Measurements from ENCODE around the gene DCTN3.

The DCTN3 gene

GRCh38 chr9:34635556-34635955 lies 15.3 kb upstream of the DCTN3 start:
- H3K27ac Mint-ChIP-seq, result no peak overlapping the region

GRCh38 chr9:34634551-34635248 lies 14.4 kb upstream of the DCTN3 start:
- peaks cover 12% of the 10 kb centered on the region for H3K27me3 Mint-ChIP-seq
- no peaks in the 10 kb centered on the region for H3K9me3 Mint-ChIP-seq
- peaks cover 11% of the 10 kb centered on the region for H3K36me3 Mint-ChIP-seq
- no peak overlapping the region for H3K4me3 Mint-ChIP-seq
- H3K4me1 Mint-ChIP-seq, result peaks cover 36% of the 10 kb centered on the region
- no peak overlapping the region for H3K27ac Mint-ChIP-seq
- ATAC-seq, result no peak

More at GRCh38 chr9:34635556-34635955, 15.3 kb upstream of the DCTN3 start:
- Mint-ChIP-seq H3K4me1 (peaks cover 36% of the 10 kb centered on the region), H3K9me3 (no peaks in the 10 kb centered on the region), H3K27me3 (peaks cover 4% of the 10 kb centered on the region), H3K4me3 (peak overlapping the region; percentile 6), H3K36me3 (peaks cover 11% of the 10 kb centered on the region)
- no peak for ATAC-seq

DNA sequence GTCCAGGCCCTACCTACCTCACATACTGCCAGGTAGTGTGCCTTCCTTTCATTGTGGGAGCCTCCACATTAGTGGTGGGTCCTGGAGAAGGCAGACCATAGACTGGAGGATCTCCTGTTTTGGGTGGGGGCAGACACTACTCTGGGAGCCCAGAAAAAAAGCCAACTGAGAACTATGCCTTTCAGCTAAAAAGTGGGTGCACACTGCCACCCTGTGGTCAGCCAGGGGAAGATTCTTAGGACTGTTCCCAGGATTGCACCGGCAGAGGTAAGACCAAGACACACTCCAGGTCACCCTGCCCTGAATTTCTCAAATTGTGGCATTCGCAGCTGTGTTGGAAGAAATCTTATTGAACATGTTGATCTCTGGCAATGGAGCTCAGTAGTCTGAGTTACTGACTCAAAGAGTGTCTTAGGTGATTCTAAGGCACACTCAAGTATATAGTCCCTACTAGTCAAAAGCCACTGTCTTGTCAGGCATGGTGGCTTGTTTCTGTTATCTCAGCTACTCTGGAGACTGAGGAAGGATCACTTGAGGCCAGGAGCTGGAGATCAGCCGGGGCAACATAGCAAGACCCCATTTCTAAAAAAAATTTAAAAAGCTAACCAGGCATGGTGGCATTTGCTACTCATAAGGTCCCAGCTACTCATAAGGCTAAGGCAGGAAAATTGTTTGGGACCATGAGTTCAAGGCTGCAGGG lies 13.7 kb upstream of the DCTN3 start:
- no peak overlapping the region for H3K27ac Mint-ChIP-seq
- peak; percentile 20 for ATAC-seq
- H3K36me3 Mint-ChIP-seq, result peaks cover 11% of the 10 kb centered on the region
- H3K27me3 Mint-ChIP-seq, result peaks cover 19% of the 10 kb centered on the region
- H3K9me3 Mint-ChIP-seq, result no peaks in the 10 kb centered on the region
- H3K4me1 Mint-ChIP-seq, result peaks cover 42% of the 10 kb centered on the region
- no peak overlapping the region for H3K4me3 Mint-ChIP-seq

DNA sequence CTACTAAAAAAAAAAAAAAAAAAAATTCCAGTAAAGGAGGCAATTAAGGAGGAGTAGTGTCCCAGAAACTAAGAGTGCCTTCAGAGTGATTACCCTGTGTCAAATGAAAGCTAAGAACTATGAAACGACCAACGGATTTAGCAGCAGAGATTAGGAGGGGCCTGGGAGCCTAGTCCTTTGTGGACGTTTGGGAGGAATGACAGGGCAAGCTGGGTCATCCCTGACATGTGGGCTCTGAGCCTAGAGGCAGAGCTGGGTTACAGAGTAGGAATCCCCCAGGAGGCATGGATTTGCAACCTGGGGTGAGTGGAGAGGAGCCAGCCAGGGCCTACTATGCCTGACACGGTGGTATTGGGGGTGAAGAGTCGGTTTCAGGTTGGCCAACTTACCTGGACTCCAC lies 12.9 kb upstream of the DCTN3 start:
- peaks cover 11% of the 10 kb centered on the region for H3K36me3 Mint-ChIP-seq
- H3K4me1 Mint-ChIP-seq, result peaks cover 44% of the 10 kb centered on the region
- no peaks in the 10 kb centered on the region for H3K9me3 Mint-ChIP-seq
- no peak overlapping the region for H3K4me3 Mint-ChIP-seq
- ATAC-seq, result no peak
- H3K27me3 Mint-ChIP-seq, result peaks cover 27% of the 10 kb centered on the region
- H3K27ac Mint-ChIP-seq, result no peak overlapping the region

- H3K27ac Mint-ChIP-seq, result no peak overlapping the region
- H3K9me3 Mint-ChIP-seq, result no peaks in the 10 kb centered on the region
- ATAC-seq, result no peak
- H3K4me1 Mint-ChIP-seq, result peaks cover 29% of the 10 kb centered on the region
- H3K4me3 Mint-ChIP-seq, result peak overlapping the region; percentile 11
- H3K27me3 Mint-ChIP-seq, result peaks cover 53% of the 10 kb centered on the region
- H3K36me3 Mint-ChIP-seq, result peaks cover 10% of the 10 kb centered on the region
Measured at GRCh38 chr9:34630402-34631154, 10.3 kb upstream of the DCTN3 start.

- Mint-ChIP-seq H3K4me3 (peak overlapping the region; percentile 74), H3K9me3 (no peaks in the 10 kb centered on the region), H3K27ac (no peak overlapping the region), H3K27me3 (peaks cover 62% of the 10 kb centered on the region), H3K36me3 (no peaks in the 10 kb centered on the region), H3K4me1 (peaks cover 24% of the 10 kb centered on the region)
- ATAC-seq, result no peak
Measured at GRCh38 chr9:34629491-34629808, 9.2 kb upstream of the DCTN3 start.

DNA sequence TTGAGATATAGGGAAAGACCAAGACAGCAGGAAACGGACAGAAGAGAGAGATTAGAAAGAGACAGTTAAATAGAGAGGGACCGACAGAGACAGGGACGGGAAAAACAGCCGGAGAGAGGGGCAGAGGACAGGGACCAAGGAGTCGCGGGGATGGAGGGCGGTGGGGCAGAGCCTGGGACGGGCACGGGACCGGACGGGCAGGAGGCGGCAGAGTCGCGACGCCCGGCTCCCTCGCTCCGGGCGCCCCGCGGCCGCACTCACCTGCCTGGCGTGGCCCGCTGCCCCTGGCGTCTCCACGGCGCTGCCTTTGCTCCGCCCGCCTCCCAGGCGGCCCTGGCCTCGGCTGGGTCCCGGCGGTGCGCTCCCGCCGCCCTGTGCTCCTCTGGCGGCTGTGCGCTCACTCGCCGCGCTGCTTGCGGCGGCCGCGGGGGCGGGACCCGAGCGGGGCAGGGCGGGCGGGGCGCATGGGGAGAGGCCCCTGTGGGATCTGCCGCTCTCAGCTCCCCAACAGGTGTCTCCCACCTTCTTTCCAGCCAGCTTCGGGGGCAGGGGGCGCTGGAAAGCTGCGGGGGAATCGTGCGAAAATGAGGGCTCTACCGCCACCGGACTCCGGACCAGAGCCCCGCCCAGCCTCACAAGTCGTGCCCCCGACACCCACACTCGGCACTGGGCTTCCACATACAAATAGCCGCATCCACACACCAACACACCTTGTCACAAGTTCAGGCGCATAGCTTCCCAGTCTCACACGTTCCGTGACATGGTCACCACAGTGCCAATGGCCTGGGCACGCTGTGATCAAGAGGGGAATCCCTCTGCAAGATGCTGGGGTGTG lies 8.6 kb upstream of the DCTN3 start, which contains the start of gene ARID3C:
ARID3C (minus strand) TSS at position 411 of the 835 bp plus-strand sequence. CDS start 1,052 bp downstream, outside the sequence.
- Mint-ChIP-seq H3K4me3 (peak within 1 kb of the TSS; percentile 75), H3K9me3 (no peaks in the 10 kb centered on the region), H3K27ac (peak within 1 kb of the TSS; percentile 3), H3K27me3 (peaks cover 65% of the 10 kb centered on the region), H3K36me3 (no peaks in the 10 kb centered on the region), H3K4me1 (peaks cover 23% of the 10 kb centered on the region)
- ATAC-seq, result peak; percentile 82

DNA sequence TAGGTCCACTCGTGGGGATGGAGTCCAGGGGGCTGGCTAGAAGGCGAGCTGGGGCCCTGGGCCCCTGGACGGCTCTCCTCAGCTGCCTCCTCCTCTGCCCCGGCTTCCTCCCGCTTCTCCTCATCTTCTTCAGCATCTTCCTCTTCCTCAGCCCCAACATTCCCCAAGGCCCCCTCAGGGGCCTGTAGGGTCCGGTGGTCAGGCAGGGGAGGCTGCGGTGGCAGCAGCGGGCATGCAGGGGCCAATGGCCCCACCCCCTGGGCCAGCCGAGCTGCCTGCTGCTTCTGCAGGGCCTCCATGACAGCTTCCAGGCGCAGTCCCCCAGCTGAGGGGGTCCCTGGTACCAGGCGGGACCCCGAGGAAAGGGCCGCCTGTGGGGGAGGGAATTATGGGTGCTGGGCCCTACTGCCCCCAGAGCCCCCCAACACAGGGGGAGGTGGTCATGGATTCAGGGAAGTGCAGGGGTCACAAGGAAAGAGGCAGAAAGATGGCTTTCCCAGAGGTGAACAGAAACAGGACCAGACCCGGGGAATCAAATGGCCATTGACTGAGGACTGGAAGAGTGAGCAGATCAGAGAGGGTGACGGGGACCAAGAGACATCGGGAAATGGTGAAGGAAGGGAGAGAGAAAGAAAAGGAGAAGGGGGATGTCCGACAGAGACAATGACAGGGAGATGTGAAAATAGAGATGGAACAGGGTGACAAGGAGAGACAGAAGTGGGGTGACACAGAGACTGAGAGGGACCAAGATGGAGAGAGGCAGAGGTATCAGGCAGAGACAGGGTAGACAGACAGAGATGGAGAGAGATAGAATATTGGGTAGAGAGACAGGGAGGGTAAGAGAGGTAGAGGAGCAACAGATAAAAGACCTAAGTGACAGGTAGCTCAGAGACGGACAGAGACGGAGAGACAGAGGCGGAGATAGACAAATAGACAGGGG lies 7.7 kb upstream of the DCTN3 start:
- Mint-ChIP-seq H3K27ac (peak overlapping the region; percentile 3), H3K4me1 (peaks cover 29% of the 10 kb centered on the region), H3K9me3 (no peaks in the 10 kb centered on the region), H3K27me3 (peaks cover 74% of the 10 kb centered on the region), H3K36me3 (no peaks in the 10 kb centered on the region), H3K4me3 (peak overlapping the region; percentile 75)
- no peak for ATAC-seq

DNA sequence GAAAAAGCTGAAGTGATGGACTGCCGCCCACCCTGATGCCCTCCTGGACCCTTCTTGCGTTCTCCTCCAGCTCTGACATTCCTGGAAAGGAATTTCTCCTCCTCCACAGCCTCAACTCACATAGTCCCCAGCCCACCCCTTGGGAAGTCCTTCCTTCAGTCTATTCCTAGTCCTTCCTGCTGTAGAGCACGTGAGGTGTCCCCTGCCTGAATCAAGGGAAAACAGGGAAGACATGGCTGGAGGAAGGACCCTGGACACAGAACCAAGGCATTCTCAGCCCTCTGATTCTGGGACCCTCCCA lies 4.8 kb upstream of the DCTN3 start:
- H3K4me3 Mint-ChIP-seq, result no peak overlapping the region
- no peaks in the 10 kb centered on the region for H3K9me3 Mint-ChIP-seq
- no peak overlapping the region for H3K27ac Mint-ChIP-seq
- H3K4me1 Mint-ChIP-seq, result peaks cover 37% of the 10 kb centered on the region
- no peak for ATAC-seq
- no peaks in the 10 kb centered on the region for H3K36me3 Mint-ChIP-seq
- H3K27me3 Mint-ChIP-seq, result peaks cover 84% of the 10 kb centered on the region

DNA sequence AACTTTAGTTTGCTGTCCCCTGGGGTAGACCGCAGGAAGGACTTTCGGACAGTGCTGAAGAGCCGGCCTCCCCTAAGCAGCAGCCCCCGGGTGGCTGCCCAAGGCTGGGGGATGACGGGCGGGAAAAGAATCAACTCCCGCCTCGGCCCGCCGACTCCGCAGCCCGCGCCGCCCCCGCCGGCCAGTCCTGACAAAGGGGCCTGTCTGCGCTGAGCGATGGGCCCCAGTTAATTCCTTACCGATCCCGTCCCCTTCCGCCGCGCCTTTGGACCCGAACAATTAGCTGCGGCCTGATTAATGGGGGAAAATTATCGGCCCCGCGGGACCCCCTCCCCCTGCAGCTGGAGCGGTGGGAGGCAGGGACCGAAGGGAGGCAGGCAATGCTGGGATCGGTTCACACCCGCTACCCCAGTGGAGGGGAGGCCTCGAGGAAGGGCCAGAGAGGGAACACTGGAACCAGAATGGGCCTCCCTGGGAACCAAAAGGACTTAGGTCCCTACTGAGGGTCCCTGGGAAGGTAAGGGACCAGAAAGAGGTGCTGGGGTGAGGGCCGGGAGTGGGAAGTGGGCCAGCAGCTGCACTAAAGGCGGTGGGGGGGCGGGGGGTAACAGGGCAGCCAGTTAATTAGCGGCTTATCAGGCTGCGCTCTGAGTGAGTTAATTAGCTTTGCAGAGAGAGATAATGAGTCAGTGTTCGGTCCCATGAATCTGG lies 4.3 kb upstream of the DCTN3 start:
- Mint-ChIP-seq H3K9me3 (no peaks in the 10 kb centered on the region), H3K4me3 (no peak overlapping the region), H3K27ac (no peak overlapping the region), H3K27me3 (peaks cover 79% of the 10 kb centered on the region), H3K4me1 (peaks cover 42% of the 10 kb centered on the region), H3K36me3 (no peaks in the 10 kb centered on the region)
- ATAC-seq, result no peak

DNA sequence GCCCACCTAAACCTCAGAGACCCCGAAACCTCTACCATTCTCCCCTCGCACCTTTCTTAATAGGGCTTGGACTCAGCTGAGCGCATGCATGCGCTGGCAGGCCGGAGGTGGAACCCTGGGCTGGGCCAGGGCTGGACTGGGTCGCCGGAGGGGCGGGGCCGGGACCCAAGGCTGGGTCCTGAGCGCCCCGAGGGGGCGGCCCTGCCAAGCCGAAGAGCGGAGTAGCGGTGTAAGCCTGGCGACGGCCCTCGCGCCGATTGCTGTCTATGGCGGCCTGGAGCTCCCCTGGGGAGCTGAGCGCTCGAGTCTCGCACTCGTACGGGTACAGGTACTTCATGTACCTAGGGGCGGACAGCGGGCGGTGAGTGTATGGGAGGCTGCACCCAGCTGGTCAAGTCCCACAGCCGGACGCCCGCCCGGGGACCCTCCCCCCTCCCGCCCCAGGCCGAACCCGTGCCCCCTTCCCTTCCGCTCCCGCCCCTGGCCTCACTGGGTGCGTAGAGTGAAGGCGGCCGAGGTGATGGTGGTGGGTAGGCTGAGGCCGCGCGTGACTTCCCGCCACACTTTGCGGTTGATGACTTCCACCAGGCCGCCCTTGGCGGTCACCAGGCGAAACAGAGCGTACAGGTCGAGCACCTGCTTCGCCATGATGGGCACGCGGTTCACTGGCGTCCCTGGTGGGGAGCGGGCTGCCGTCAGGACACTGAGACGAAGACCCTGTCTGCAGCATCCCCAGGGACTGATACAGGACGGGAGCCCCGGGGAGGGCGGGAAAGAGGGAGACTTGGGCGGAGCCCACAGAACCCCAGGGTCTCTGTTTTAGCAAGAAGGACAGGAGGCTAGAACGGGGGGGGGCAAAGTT lies 3.3 kb upstream of the DCTN3 start:
- Mint-ChIP-seq H3K4me1 (peaks cover 40% of the 10 kb centered on the region), H3K36me3 (no peaks in the 10 kb centered on the region), H3K9me3 (no peaks in the 10 kb centered on the region), H3K27me3 (peaks cover 69% of the 10 kb centered on the region), H3K27ac (no peak overlapping the region), H3K4me3 (peak overlapping the region; percentile 33)
- peak; percentile 6 for ATAC-seq

- peaks cover 10% of the 10 kb centered on the region for H3K36me3 Mint-ChIP-seq
- H3K4me3 Mint-ChIP-seq, result no peak overlapping the region
- H3K4me1 Mint-ChIP-seq, result peaks cover 30% of the 10 kb centered on the region
- no peaks in the 10 kb centered on the region for H3K9me3 Mint-ChIP-seq
- H3K27ac Mint-ChIP-seq, result no peak overlapping the region
- H3K27me3 Mint-ChIP-seq, result no peaks in the 10 kb centered on the region
- ATAC-seq, result no peak
Measured at GRCh38 chr9:34615132-34615531, 5.2 kb downstream of the DCTN3 start.

- Mint-ChIP-seq H3K36me3 (peaks cover 10% of the 10 kb centered on the region), H3K4me3 (peak overlapping the region; percentile 87), H3K27me3 (no peaks in the 10 kb centered on the region), H3K4me1 (peaks cover 17% of the 10 kb centered on the region), H3K27ac (peak overlapping the region; percentile 94), H3K9me3 (no peaks in the 10 kb centered on the region)
- peak; percentile 72 for ATAC-seq
Measured at GRCh38 chr9:34612788-34613390, 7.4 kb downstream of the DCTN3 start.

All from stimulated activated memory B cell treated with anti-CD40 and anti-IgM and Interleukin-4, amounts not matched to agents 10 μg/mL and 1 μg/mL and 100 μg/mL, for 72 hours (primary cell).